Neural progenitor cell (in vitro differentiated cells): ENCODE data around the gene IRF6.

ENCODE experiments used
- CTCF ChIP-seq: fragments of 200-600 bp; sonication (generic); IDR thresholded peaks from 2 replicates; pipeline ENCODE4 v1.5.1; 2017; ENCODE audit warnings: antibody characterized with exemption, mild to moderate bottlenecking
- EZH2 ChIP-seq: fragments of 200-600 bp; sonication (generic); IDR thresholded peaks from 2 replicates; pipeline ENCODE4 v1.6.1; 2017; ENCODE audit warnings: antibody characterized with exemption, mild to moderate bottlenecking, moderate library complexity
- EZH2phosphoT487 ChIP-seq: fragments of 200-600 bp; sonication (generic); IDR thresholded peaks from 2 replicates; pipeline ENCODE4 v1.6.1; 2017; ENCODE audit warnings: antibody characterized with exemption

- TF ChIP-seq CTCF: no peak
- no peak for TF ChIP-seq EZH2
- TF ChIP-seq EZH2phosphoT487: no peak
Measured at GRCh38 chr1:209813902-209814301, 8.0 kb upstream of the IRF6 start.
